LHCN-M2 (cell line): ENCODE results near the gene P2RY8. TPM values are rescaled to one million over a fixed set of nuclear protein-coding genes. Genes with fewer than 3 reads are reported as not detected.
"Not testable (repeated sequence)": the region's sequence is repeated elsewhere in the genome, so short reads cannot be mapped to it uniquely, and the experiment has no call there.

Experiments used
- DNase-seq: peaks from one replicate; pipeline ENCODE4 v3.0.0-alpha.2; 2012; ENCODE audit warnings: low read depth
- total RNA-seq: library from RNA; depleted of rRNA; stranded (reverse); fragments of >200 nt; gene quantifications from 2 replicates; pipeline ENCODE4 v1.2.3, GENCODE V29; 2014

P2RY8 gene
- total RNA-seq, 1 experiment from 2014 or later, result under 0.01 TPM

- DNase-seq, result not testable (repeated sequence)
Observed at GRCh38 chrX:1446984-1447968, 89.7 kb downstream of the P2RY8 start.

DNA sequence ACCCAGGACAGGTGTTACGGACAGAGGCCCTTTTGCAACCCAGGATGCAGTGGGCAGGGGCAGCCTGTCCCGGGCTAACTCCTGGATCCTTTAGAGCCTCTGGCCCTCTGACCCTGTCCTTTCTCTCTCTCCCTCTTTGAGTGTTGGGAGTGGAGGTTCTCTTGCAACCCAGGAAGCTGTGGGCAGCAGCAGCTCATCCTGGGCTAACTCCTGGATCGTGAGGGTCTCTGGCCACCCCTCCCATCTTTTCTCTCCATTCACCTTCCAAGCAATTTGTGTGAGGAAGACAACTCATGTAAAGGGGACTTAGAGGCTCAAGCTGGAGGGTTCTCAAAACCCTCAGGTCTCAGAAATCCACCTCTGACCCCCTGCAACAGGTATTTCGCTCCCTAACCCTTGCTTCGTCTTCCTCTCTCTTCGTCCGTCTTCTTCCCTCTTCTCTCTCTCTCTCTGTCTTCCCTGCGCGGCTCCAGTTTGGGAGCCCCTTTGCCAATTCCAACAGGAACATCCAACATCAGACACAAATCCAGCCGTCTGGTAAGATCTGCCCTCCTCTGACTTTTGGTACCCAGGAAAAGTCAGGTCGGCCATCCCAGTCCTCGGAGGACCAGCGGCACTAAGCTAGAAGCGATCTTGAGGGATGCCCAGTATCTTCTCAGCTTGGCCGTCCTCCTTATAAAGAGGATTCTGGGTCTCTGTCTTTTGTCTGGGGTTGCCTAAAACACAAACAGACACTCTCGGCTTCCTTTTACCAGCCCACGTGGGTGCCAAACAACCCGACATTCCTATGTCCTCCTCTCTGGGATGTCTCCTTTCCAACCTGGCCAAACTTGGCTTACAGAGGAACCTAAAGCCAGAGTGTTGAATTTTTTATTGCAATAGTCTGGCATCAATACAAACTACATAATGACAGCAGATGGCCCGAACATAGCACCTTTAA, 92.2 kb downstream of the P2RY8 start:
- DNase-seq, result no peak

GRCh38 chrX:1443496-1444075, 93.4 kb downstream of the P2RY8 start:
- DNase-seq, result no peak

DNA sequence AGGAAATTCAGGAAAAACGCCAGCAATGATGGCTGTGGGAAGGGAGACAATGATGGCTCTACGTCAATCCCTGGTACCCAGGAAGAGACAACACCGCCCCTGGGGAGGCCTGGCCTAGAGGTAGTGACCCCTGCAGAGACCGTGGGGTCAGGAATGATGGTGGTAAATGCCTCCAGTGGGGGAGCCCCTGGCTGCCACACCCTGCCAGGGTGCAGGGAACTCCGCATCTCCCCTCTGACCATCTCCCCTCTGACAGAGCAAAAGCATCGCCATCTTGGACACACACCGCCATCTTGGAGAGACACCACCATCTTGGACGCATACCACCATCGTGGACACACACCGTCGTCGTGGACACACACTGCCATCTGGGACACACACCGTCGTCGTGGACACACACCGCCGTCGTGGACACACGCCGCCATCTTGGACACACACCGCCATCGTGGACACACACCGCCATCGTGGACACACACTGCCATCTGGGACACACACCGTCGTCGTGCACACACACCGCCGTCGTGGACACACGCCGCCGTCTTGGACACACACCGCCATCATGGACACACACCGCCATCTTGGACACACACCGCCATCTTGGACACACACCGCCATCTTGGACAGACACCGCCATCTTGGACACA, 94.1 kb downstream of the P2RY8 start:
- DNase-seq, result no peak

DNA sequence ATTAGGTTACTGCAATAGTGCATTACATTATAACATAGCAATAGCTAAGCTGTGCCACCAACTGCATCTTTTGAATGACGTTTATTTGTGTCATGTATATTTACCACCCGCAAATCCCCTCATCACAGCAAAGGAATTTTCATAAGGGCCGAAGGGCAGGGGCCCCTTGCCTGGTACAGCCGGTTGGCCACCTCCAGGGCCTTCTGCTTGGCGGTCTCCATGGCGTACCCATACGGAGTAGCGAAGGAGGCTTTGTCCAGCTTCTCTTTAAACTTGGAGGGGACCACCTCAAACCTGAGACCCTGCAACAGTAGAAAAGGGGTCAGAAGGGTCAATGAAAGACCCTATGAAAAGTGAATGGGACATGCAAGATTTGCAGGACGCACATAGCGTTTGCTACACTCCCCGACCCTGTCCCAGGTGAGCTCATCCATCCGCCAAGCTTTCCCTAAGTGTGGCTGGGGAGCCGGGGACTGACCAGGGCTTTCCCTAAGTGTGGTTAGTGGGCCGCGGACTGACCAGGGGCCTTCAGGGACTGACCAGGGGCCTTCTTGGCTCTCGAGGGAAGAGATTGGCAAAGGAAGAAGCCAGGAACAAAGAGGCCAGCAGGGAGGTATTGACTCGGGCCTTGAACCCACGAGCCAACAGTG, 94.8 kb downstream of the P2RY8 start:
- no peak for DNase-seq

GRCh38 chrX:1440506-1440905, 96.5 kb downstream of the P2RY8 start:
- no peak for DNase-seq

DNA sequence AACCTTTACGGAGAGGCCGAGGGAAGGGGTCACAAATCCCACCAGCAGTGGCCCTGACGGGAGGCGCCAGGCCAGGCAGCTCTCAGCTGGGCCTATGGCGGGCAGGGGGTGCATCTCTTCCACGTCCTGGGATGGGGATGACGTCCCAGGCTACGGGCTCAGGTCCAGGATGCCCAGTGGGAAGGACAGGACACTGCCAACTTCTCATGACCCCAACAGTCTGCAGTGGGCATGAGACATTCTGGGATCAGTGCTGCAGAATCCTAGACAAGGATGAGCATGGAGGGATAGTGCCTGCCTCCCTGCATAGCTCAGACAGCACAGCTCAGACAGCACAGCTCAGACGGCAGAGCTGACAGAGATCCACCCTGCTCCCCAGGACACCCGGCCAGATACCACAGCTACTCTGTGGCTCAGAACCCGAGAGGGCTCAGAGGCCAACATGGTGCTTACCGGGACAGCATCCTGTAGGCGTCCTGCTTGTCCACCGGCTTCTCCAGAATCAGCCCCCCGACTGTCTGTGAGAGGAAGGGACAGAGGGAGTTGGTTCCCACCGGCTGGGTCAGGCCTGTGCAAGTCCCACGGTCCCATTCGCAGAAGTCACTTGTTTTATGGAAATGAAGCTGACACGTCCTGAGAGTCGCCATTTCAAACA, 101.6 kb downstream of the P2RY8 start:
- DNase-seq, result no peak

- no peak for DNase-seq
Observed at GRCh38 chrX:1434871-1435240, 102.1 kb downstream of the P2RY8 start.

DNA sequence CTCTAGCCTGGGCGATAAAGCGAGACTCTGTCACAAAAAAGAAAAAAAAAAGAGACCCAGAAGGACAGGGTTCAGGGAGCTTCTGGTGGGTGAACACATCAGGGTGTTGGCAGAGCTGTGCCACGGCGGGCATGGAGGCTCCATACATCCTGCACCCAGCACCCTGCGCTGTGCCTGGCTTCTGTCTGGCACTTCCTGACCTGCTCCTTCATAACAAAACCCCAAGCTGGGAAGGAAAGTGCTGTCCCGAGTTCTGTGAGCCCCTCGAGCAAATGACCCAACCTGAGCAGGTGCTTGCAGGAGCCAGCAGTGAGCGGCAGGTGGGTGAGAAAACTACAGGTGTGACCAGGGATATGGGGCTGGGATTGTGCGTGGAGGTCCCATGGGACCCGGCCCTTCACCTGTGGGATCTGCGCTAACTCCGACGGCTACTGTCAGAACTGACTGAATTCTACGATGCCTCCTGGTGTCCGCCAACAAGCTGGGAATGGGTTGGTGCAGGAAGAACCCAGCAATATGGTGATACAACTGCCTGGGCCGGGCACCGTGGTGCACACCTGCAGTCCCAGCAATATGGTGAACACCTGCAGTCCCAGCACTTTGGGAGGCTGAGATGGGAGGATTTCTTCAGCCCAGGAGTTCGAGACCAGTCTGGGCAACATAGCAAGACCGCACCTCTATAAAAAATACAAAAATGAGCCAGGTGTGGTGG, 103.2 kb downstream of the P2RY8 start:
- no peak for DNase-seq

DNA sequence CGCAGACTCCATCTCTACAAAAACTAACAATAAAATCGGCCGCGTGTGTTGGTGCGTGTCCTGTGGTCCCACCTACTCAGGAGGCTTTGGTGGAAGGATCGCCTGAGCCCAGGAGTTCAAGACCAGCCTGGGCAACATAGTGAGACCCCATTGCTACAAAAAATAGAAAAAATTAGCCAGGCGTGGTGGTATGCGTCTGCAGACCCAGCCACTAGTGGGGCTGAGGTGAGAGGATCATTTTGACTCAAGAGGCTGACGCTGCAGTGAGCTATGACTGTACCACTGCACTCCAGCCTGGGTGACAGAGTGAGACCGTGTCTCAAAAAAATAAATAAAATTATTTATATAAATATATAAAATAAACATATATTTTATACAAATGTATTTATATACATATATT, 106.5 kb downstream of the P2RY8 start:
- DNase-seq, result no peak

- DNase-seq, result no peak
Observed at GRCh38 chrX:1427756-1428155, 109.2 kb downstream of the P2RY8 start.

DNA sequence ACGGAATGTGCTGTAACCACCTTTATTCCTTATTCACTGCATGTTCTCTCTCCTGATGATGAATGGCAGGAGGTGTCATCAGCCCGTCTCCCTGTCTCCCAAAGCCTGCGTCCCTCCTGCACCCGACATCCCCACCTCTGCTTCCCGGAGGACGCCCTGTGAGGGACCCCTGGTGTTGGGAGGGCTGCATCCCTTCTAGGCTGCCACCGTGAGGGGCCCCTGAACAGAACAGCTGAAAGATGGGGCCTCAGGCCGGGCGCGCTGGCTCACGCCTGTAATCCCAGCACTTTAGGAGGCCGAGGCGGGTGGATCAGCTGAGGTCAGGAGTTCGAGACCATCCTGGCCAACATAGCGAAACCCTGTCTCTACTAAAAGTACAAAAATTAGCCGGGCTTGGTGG, 110.7 kb downstream of the P2RY8 start:
- not testable (repeated sequence) for DNase-seq

DNA sequence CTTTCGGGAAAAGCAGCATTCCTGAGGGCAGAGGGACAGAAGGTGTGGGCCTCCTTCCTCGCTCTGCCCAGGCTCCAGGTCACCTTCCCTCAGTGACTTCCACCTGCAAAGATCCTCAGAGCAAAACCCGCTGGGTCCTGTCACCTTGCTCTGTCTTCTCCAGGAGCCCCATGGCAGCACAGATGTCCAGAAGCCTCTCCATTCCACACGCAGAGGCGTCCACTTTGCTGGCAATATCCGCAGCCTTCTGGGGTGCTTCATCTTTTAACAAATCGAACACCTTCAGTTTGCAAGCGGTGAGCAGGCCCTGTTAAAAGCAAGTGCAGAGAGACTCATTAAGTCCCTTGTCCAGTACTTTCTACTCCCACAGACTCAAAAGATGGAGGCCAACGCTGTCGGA, 111.6 kb downstream of the P2RY8 start:
- no peak for DNase-seq

DNA sequence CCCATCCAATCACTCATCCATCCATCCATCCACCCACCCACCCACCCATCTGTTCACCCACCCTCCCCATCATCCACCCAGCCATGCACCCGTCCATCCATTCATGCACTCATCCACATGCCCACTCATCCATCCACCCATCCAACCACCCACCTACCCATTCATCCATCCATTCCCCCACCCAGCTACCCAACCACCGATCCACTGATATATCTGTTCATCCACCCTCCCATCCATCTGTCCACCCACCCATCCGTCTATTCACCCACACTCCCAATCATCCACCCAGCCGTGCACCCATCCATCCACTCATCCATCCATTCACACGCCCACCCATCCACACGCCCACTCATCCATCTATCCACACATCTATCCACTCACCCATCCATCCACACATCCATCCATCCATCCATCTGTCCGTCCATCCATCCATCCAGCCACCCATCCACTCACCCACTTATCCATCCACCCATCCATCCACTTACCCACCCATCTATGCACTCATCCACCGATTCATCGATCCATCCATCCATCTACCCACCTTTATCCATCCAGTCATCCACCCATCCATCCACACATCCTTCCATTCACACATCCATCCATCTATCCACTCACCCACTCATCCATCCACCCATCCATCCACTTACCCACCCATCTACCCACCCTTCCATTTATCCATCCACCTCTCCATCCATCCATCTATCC, 112.7 kb downstream of the P2RY8 start:
- no peak for DNase-seq

- DNase-seq, result no peak
Observed at GRCh38 chrX:1423215-1423614, 113.8 kb downstream of the P2RY8 start.

- no peak for DNase-seq
Observed at GRCh38 chrX:1422135-1422465, 114.9 kb downstream of the P2RY8 start.

- DNase-seq, result peak; percentile 49
Observed at GRCh38 chrX:1421433-1422134, 115.4 kb downstream of the P2RY8 start.

DNA sequence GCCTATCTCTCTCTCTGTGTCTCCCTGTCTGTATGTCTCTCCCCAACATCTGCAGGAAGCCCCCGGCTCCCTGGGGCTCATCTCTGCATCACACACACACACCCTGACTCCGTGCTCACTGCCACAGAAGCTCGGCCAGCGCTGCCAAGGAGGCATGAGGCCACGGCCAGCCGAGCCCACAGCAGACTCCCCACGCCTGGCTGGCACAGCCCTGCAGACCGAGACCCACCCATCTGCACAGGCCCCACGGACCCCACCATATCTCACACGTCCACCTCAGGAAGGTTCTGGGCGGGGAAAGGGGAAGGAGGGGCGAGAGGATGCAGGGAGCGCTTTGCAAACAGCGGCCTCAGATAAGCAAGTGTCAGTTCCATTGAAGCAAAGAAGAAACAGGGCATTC, 116.6 kb downstream of the P2RY8 start:
- DNase-seq, result no peak
